Esophagus muscularis mucosa (tissue), 4 donors: ENCODE data around the gene EDC4.

Source experiments
- EP300 ChIP-seq: sonication (generic); formaldehyde crosslinking; IDR thresholded peaks from one replicate; pipeline ENCODE4 v1.6.1; 2017; ENCODE audit warnings: antibody characterized with exemption
- POLR2A ChIP-seq: fragments of 450-650 bp; IDR thresholded peaks from one replicate; pipeline ENCODE4 v1.6.1; 2017; ENCODE audit warnings: antibody characterized with exemption, moderate library complexity, mild to moderate bottlenecking, low read depth
- POLR2AphosphoS5 ChIP-seq, 2 donors: sonication (generic); formaldehyde crosslinking; IDR thresholded peaks; one replicate each; pipeline ENCODE4 v1.6.1; 2017; ENCODE audit warnings: antibody characterized with exemption in 2 of 2
- TF ChIP-seq, protein P1 (sequence below), 3 experiments: fragments of 200-600 bp in 2 of 3; fragments of 450-650 bp in 1 of 3; sonication (generic) in 2 of 3; IDR thresholded peaks; one replicate each; pipeline ENCODE4 v1.5.1; 2017 to 2019; ENCODE audit warnings: antibody characterized with exemption in 3 of 3, mild to moderate bottlenecking in 2 of 3, moderate library complexity in 1 of 3

DNA sequence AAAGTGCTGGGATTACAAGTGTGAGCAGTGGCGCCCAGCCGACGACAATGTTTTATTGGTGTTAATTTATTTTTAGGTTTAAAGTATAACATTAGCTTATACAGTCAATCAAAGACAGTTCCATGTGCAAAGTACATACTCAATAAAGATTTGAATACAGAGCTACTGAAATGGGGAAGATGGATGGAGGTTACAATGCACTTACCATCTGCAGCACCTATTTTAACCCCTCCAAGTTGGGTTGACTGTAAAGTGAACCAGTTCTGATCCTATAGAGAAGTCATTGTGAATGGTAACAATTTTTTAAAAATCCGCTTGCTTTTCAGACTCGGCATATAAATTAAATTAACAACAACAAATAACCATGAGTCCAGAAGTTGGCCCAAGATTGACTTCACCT is 19.5 kb downstream of the EDC4 start:
- TF ChIP-seq, protein P1, sequence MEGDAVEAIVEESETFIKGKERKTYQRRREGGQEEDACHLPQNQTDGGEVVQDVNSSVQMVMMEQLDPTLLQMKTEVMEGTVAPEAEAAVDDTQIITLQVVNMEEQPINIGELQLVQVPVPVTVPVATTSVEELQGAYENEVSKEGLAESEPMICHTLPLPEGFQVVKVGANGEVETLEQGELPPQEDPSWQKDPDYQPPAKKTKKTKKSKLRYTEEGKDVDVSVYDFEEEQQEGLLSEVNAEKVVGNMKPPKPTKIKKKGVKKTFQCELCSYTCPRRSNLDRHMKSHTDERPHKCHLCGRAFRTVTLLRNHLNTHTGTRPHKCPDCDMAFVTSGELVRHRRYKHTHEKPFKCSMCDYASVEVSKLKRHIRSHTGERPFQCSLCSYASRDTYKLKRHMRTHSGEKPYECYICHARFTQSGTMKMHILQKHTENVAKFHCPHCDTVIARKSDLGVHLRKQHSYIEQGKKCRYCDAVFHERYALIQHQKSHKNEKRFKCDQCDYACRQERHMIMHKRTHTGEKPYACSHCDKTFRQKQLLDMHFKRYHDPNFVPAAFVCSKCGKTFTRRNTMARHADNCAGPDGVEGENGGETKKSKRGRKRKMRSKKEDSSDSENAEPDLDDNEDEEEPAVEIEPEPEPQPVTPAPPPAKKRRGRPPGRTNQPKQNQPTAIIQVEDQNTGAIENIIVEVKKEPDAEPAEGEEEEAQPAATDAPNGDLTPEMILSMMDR (IDR thresholded peaks at IDR 0.05): no peak
- TF ChIP-seq EP300 (no peak), POLR2A (no peak), POLR2AphosphoS5 (IDR thresholded peaks at IDR 0.05) (no peak)
